GM23338 (cell line): ENCODE measurements around the gene TCF12. TPM values are rescaled to one million over a fixed set of nuclear protein-coding genes. Genes with fewer than 3 reads are reported as not detected.
A peak's percentile ranks its signal among the peaks of the same experiment; 100 is the strongest.

Experiments used
- ATAC-seq: fragments of 200-7000 bp; cut with Tn5 transposase; 3 replicates; pipeline ENCODE4 v1.9.1; 2020
- DNase-seq: peaks from one replicate; pipeline ENCODE4 v3.0.0-alpha.2; 2015; ENCODE audit warnings: low spot score
- H2AFZ ChIP-seq: fragments of 200-600 bp; sonication (generic); 2 replicates; pipeline ENCODE4 v1.8.0; 2016; ENCODE audit warnings: antibody characterized with exemption, mild to moderate bottlenecking, moderate library complexity
- H3F3A ChIP-seq: fragments of 200-600 bp; sonication (generic); replicated peaks from 2 replicates; pipeline ENCODE4 v1.8.0; 2017; ENCODE audit warnings: antibody characterized with exemption, mixed run types, low read depth
- H3K27ac ChIP-seq: fragments of 200-600 bp; sonication (generic); 2 replicates; pipeline ENCODE4 v1.6.1; 2016; ENCODE audit warnings: low read depth
- H3K27me3 ChIP-seq: fragments of 200-600 bp; sonication (generic); 2 replicates; pipeline ENCODE4 v1.8.0; 2016; ENCODE audit warnings: mild to moderate bottlenecking, mixed run types, moderate library complexity; ENCODE audit not compliant: insufficient read depth
- H3K36me3 ChIP-seq: fragments of 200-600 bp; sonication (generic); 2 replicates; pipeline ENCODE4 v1.8.0; 2016; ENCODE audit warnings: mild to moderate bottlenecking; ENCODE audit not compliant: insufficient read depth
- H3K4me1 ChIP-seq: fragments of 200-600 bp; sonication (generic); 2 replicates; pipeline ENCODE4 v1.8.0; 2016; ENCODE audit warnings: mild to moderate bottlenecking, moderate library complexity; ENCODE audit not compliant: insufficient read depth
- H3K4me2 ChIP-seq: fragments of 200-600 bp; sonication (generic); 2 replicates; pipeline ENCODE4 v1.7.1; 2017; ENCODE audit warnings: mixed run types
- H3K4me3 ChIP-seq: fragments of 200-600 bp; sonication (generic); 2 replicates; pipeline ENCODE4 v1.6.1; 2016; ENCODE audit warnings: mixed run types
- H3K79me2 ChIP-seq: fragments of 200-600 bp; sonication (generic); replicated peaks from 2 replicates; pipeline ENCODE4 v1.8.0; 2017; ENCODE audit warnings: mild to moderate bottlenecking; ENCODE audit not compliant: insufficient read depth
- H3K9me2 ChIP-seq: fragments of 200-600 bp; sonication (generic); 2 replicates; pipeline ENCODE4 v1.8.0; 2017; ENCODE audit not compliant: insufficient read depth
- H4K20me1 ChIP-seq: fragments of 200-600 bp; sonication (generic); replicated peaks from 2 replicates; pipeline ENCODE4 v1.8.0; 2017; ENCODE audit warnings: mild to moderate bottlenecking; ENCODE audit not compliant: insufficient read depth
- H3K27ac Mint-ChIP-seq: 2 replicates; pipeline ENCODE4 v1.8.0; 2020; ENCODE audit warnings: inconsistent platforms, mild to moderate bottlenecking, moderate library complexity, mixed read lengths
- H3K27me3 Mint-ChIP-seq: 3 replicates; pipeline ENCODE4 v1.8.0; 2022; ENCODE audit warnings: low read depth, mild to moderate bottlenecking, moderate library complexity, mixed read lengths, inconsistent platforms; ENCODE audit not compliant: insufficient read depth, poor library complexity
- H3K36me3 Mint-ChIP-seq: 3 replicates; pipeline ENCODE4 v1.8.0; 2021; ENCODE audit warnings: low read depth, mild to moderate bottlenecking, inconsistent platforms, moderate library complexity, mixed read lengths
- H3K4me1 Mint-ChIP-seq: 3 replicates; pipeline ENCODE4 v1.8.0; 2020; ENCODE audit warnings: mild to moderate bottlenecking, inconsistent platforms, mixed read lengths
- H3K4me3 Mint-ChIP-seq: 3 replicates; pipeline ENCODE4 v1.8.0; 2021; ENCODE audit warnings: moderate library complexity, mild to moderate bottlenecking, inconsistent platforms, mixed read lengths
- H3K9me3 Mint-ChIP-seq: 3 replicates; pipeline ENCODE4 v1.8.0; 2020; ENCODE audit warnings: moderate library complexity, mild to moderate bottlenecking, inconsistent platforms, mixed read lengths
- CREB1 ChIP-seq: fragments of 250-450 bp; sonication (Bioruptor Pico); IDR thresholded peaks from 2 replicates; pipeline ENCODE4 v1.5.0; 2020; ENCODE audit warnings: low read depth, mild to moderate bottlenecking, moderate library complexity
- EZH2 ChIP-seq: fragments of 200-600 bp; sonication (generic); IDR thresholded peaks from one replicate; pipeline ENCODE4 v1.8.0; 2017; ENCODE audit warnings: antibody characterized with exemption, mild to moderate bottlenecking, low read depth; ENCODE audit not compliant: unreplicated experiment
- EZH2phosphoT487 ChIP-seq: fragments of 200-600 bp; sonication (generic); IDR thresholded peaks from one replicate; pipeline ENCODE4 v1.8.1; 2018; ENCODE audit warnings: antibody characterized with exemption; ENCODE audit not compliant: unreplicated experiment
- JUNB ChIP-seq: IDR thresholded peaks from one replicate; pipeline ENCODE4 v1.6.1; 2016; ENCODE audit warnings: antibody characterized with exemption; ENCODE audit not compliant: unreplicated experiment
- REST ChIP-seq: IDR thresholded peaks from one replicate; pipeline ENCODE4 v1.6.1; 2018; ENCODE audit warnings: antibody characterized with exemption; ENCODE audit not compliant: unreplicated experiment
- STAT1 ChIP-seq: IDR thresholded peaks from one replicate; pipeline ENCODE4 v1.6.1; 2016; ENCODE audit warnings: antibody characterized with exemption; ENCODE audit not compliant: unreplicated experiment
- ZNF331 ChIP-seq: fragments of 250-450 bp; sonication (Bioruptor Pico); IDR thresholded peaks from 2 replicates; pipeline ENCODE4 v1.5.0; 2020; ENCODE audit warnings: low read depth, mild to moderate bottlenecking, moderate library complexity
- polyA plus RNA-seq: library from polyadenylated mRNA; unstranded; fragments of >200 nt; fragmentation: Nextera tagmentation; extraction: Ambion mirVana; gene quantifications from 2 replicates; pipeline ENCODE4 v1.2.1, GENCODE V29; 2016
- total RNA-seq: library from RNA; depleted of rRNA; stranded (reverse); fragments of >200 nt; shearing (Covaris generic); gene quantifications from 2 replicates; pipeline ENCODE4 v1.2.3, GENCODE V29; 2014
- TF ChIP-seq, protein P1 (sequence below), 2 experiments: fragments of 200-600 bp in 1 of 2; sonication (generic) in 1 of 2; conservative IDR thresholded peaks; 2 replicates each; pipeline versions ENCODE4 v1.5.1 to v1.6.1; 2016 to 2017; ENCODE audit warnings: antibody characterized with exemption in 2 of 2, low read depth in 2 of 2, mild to moderate bottlenecking in 2 of 2, moderate library complexity in 1 of 2
- TF ChIP-seq, protein P2 (sequence below): fragments of 250-450 bp; sonication (Bioruptor Pico); IDR thresholded peaks from 2 replicates; pipeline ENCODE4 v1.5.0; 2020; ENCODE audit warnings: mild to moderate bottlenecking, moderate library complexity

Gene TCF12
- total and polyA plus RNA-seq, 2 experiments from 2014 or later, result 27.6 to 104 TPM

DNA sequence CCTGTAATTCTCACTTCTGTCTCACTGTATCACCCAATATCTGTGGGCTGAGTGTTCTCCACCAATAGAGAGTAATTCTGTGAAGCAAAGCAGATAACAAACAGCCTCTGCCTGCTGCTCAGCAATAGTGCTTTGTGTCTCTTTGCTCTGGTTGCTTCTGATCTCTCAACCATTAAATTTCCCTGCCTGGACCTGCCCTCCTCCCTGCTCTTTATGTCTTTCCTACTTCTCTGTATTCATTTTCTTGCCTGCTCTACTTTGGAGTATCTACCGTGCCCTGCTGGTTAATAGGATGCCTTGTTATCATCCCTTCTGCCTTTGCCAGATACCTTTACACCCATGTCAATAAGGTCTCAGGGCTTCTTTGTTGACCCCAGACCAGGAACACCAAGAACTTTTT lies 355.0 kb downstream of the TCF12 start:
- Histone ChIP-seq H3K27ac (no peak overlapping the region), H3K79me2 (no peaks in the 10 kb centered on the region), H4K20me1 (0 out of 2 replicates have a peak, but pooled peaks cover 5% of the 10 kb centered on the region), H3K4me3 (no peak overlapping the region), H3K9me2 (no peaks in the 10 kb centered on the region), H3F3A (peaks cover 3% of the 10 kb centered on the region), H3K27me3 (no peaks in the 10 kb centered on the region), H2AFZ (no peak overlapping the region), H3K4me1 (no peaks in the 10 kb centered on the region), H3K36me3 (no peaks in the 10 kb centered on the region), H3K4me2 (no peak overlapping the region)
- peaks cover 57% of the 10 kb centered on the region for H3K36me3 Mint-ChIP-seq
- no peak overlapping the region for H3K4me3 Mint-ChIP-seq
- peaks cover 6% of the 10 kb centered on the region for H3K4me1 Mint-ChIP-seq
- H3K27ac Mint-ChIP-seq, result no peak overlapping the region
- TF ChIP-seq CREB1 (no peak), EZH2 (no peak), STAT1 (no peak), REST (no peak), ZNF331 (no peak)
- TF ChIP-seq, protein P1, sequence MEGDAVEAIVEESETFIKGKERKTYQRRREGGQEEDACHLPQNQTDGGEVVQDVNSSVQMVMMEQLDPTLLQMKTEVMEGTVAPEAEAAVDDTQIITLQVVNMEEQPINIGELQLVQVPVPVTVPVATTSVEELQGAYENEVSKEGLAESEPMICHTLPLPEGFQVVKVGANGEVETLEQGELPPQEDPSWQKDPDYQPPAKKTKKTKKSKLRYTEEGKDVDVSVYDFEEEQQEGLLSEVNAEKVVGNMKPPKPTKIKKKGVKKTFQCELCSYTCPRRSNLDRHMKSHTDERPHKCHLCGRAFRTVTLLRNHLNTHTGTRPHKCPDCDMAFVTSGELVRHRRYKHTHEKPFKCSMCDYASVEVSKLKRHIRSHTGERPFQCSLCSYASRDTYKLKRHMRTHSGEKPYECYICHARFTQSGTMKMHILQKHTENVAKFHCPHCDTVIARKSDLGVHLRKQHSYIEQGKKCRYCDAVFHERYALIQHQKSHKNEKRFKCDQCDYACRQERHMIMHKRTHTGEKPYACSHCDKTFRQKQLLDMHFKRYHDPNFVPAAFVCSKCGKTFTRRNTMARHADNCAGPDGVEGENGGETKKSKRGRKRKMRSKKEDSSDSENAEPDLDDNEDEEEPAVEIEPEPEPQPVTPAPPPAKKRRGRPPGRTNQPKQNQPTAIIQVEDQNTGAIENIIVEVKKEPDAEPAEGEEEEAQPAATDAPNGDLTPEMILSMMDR (conservative IDR thresholded peaks at IDR 0.05; ENCODE audit: low read depth in 2 of 2), result no peak
- H3K27me3 Mint-ChIP-seq, result peaks cover 5% of the 10 kb centered on the region
- no peaks in the 10 kb centered on the region; the same call in 2 of the 3 replicates for H3K9me3 Mint-ChIP-seq
- no peak for ATAC-seq
- DNase-seq, result no peak

DNA sequence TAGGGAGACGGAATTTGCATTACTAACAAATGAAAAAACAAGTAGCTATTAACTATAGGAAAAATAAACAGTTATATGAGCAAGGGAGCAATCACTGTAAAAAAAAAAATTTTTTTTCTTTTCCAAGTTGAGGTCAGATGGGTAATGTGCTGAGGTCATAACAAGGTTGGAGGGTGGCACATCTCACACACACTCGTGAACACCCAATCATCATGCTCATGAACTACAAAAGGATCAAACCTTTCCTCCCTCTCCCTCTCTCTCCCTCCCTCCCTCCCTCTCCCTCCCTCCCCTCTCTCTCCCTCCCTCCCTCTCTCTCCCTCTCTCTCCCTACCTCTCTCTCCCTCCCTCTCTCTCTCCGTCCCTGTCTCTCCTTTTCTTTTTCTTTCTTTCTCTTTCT lies 360.0 kb downstream of the TCF12 start:
- peaks cover 3% of the 10 kb centered on the region for H3F3A ChIP-seq
- H3K36me3 ChIP-seq, result 0 out of 2 replicates have a peak, but pooled peaks cover 10% of the 10 kb centered on the region

More for the DNA sequence above, 360.0 kb downstream of the TCF12 start:
- Mint-ChIP-seq H3K9me3 (no peaks in the 10 kb centered on the region; the same call in 2 of the 3 replicates), H3K27ac (peak overlapping the region; percentile 68; the same call in 1 of the 2 replicates), H3K27me3 (peaks cover 5% of the 10 kb centered on the region), H3K36me3 (peaks cover 55% of the 10 kb centered on the region), H3K4me3 (no peak overlapping the region), H3K4me1 (peaks cover 30% of the 10 kb centered on the region)
- no peak for TF ChIP-seq EZH2
- no peak for TF ChIP-seq CREB1
- no peak for TF ChIP-seq JUNB
- no peak for TF ChIP-seq EZH2phosphoT487
- TF ChIP-seq, protein P2, sequence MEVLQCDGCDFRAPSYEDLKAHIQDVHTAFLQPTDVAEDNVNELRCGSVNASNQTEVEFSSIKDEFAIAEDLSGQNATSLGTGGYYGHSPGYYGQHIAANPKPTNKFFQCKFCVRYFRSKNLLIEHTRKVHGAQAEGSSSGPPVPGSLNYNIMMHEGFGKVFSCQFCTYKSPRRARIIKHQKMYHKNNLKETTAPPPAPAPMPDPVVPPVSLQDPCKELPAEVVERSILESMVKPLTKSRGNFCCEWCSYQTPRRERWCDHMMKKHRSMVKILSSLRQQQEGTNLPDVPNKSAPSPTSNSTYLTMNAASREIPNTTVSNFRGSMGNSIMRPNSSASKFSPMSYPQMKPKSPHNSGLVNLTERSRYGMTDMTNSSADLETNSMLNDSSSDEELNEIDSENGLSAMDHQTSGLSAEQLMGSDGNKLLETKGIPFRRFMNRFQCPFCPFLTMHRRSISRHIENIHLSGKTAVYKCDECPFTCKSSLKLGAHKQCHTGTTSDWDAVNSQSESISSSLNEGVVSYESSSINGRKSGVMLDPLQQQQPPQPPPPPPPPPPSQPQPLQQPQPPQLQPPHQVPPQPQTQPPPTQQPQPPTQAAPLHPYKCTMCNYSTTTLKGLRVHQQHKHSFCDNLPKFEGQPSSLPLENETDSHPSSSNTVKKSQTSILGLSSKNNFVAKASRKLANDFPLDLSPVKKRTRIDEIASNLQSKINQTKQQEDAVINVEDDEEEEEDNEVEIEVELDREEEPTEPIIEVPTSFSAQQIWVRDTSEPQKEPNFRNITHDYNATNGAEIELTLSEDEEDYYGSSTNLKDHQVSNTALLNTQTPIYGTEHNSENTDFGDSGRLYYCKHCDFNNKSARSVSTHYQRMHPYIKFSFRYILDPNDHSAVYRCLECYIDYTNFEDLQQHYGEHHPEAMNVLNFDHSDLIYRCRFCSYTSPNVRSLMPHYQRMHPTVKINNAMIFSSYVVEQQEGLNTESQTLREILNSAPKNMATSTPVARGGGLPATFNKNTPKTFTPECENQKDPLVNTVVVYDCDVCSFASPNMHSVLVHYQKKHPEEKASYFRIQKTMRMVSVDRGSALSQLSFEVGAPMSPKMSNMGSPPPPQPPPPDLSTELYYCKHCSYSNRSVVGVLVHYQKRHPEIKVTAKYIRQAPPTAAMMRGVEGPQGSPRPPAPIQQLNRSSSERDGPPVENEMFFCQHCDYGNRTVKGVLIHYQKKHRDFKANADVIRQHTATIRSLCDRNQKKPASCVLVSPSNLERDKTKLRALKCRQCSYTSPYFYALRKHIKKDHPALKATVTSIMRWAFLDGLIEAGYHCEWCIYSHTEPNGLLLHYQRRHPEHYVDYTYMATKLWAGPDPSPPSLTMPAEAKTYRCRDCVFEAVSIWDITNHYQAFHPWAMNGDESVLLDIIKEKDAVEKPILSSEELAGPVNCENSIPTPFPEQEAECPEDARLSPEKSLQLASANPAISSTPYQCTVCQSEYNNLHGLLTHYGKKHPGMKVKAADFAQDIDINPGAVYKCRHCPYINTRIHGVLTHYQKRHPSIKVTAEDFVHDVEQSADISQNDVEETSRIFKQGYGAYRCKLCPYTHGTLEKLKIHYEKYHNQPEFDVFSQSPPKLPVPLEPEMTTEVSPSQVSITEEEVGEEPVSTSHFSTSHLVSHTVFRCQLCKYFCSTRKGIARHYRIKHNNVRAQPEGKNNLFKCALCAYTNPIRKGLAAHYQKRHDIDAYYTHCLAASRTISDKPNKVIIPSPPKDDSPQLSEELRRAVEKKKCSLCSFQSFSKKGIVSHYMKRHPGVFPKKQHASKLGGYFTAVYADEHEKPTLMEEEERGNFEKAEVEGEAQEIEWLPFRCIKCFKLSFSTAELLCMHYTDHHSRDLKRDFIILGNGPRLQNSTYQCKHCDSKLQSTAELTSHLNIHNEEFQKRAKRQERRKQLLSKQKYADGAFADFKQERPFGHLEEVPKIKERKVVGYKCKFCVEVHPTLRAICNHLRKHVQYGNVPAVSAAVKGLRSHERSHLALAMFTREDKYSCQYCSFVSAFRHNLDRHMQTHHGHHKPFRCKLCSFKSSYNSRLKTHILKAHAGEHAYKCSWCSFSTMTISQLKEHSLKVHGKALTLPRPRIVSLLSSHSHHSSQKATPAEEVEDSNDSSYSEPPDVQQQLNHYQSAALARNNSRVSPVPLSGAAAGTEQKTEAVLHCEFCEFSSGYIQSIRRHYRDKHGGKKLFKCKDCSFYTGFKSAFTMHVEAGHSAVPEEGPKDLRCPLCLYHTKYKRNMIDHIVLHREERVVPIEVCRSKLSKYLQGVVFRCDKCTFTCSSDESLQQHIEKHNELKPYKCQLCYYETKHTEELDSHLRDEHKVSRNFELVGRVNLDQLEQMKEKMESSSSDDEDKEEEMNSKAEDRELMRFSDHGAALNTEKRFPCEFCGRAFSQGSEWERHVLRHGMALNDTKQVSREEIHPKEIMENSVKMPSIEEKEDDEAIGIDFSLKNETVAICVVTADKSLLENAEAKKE (CRISPR knock-in tag), result no peak
- no peak for TF ChIP-seq ZNF331
- no peak for ATAC-seq
- peak overlapping the region; percentile 83; the same call in 1 of the 2 replicates for H3K27ac ChIP-seq
- H3K9me2 ChIP-seq, result no peaks in the 10 kb centered on the region
- H3K79me2 ChIP-seq, result no peaks in the 10 kb centered on the region
- H3K27me3 ChIP-seq, result no peaks in the 10 kb centered on the region
- H2AFZ ChIP-seq, result no peak overlapping the region
- H3K4me2 ChIP-seq, result peak overlapping the region; percentile 54; the same call in 1 of the 2 replicates
- H3K4me1 ChIP-seq, result peaks cover 29% of the 10 kb centered on the region
- peaks cover 7% of the 10 kb centered on the region for H4K20me1 ChIP-seq
- DNase-seq, result no peak
- no peak overlapping the region for H3K4me3 ChIP-seq
